Naive B cell (primary cell): ENCODE data around the gene SOS2. TPM values are rescaled to one million over a fixed set of nuclear protein-coding genes. Genes with fewer than 3 reads are reported as not detected.
"Not testable (repeated sequence)": the region's sequence is repeated elsewhere in the genome, so short reads cannot be mapped to it uniquely, and the experiment has no call there.

Experiments
- ATAC-seq, 2 donors: fragments of 150-1000 bp; cut with Tn5 transposase; 2 replicates each; pipeline ENCODE4 v1.10.0; 2021; ENCODE audit warnings: low read depth in 2 of 2, mild to moderate bottlenecking in 2 of 2, moderate library complexity in 2 of 2
- DNase-seq: peaks from one replicate; pipeline ENCODE4 v3.0.0; 2022
- H3K27ac Mint-ChIP-seq, 6 donors: one replicate each; pipeline ENCODE4 v1.8.0; 2020 to 2022; ENCODE audit warnings: mild to moderate bottlenecking in 6 of 6, mixed read lengths in 6 of 6, moderate library complexity in 5 of 6, inconsistent platforms in 2 of 6
- H3K27me3 Mint-ChIP-seq, 3 donors: one replicate each; pipeline ENCODE4 v1.8.0; 2021 to 2022; ENCODE audit warnings: mixed read lengths in 3 of 3, mild to moderate bottlenecking in 1 of 3
- H3K36me3 Mint-ChIP-seq, 2 donors: one replicate each; pipeline ENCODE4 v1.8.0; 2020 to 2022; ENCODE audit warnings: mixed read lengths in 2 of 2, inconsistent platforms in 1 of 2, mild to moderate bottlenecking in 1 of 2
- H3K4me1 Mint-ChIP-seq, 3 donors: one replicate each; pipeline ENCODE4 v1.8.0; 2020 to 2022; ENCODE audit warnings: mixed read lengths in 3 of 3, inconsistent platforms in 1 of 3, mild to moderate bottlenecking in 1 of 3, moderate library complexity in 1 of 3
- H3K4me3 Mint-ChIP-seq, 8 donors: one replicate each; pipeline ENCODE4 v1.8.0; 2020 to 2022; ENCODE audit warnings: mild to moderate bottlenecking in 8 of 8, mixed read lengths in 8 of 8, moderate library complexity in 8 of 8, inconsistent platforms in 2 of 8
- H3K9me3 Mint-ChIP-seq, 7 donors: one replicate each; pipeline ENCODE4 v1.8.0; 2020 to 2022; ENCODE audit warnings: mixed read lengths in 7 of 7, mild to moderate bottlenecking in 5 of 7, inconsistent platforms in 2 of 7, moderate library complexity in 1 of 7
- polyA plus RNA-seq, 6 donors: library from polyadenylated mRNA; unstranded; fragments of 300-500 nt; fragmentation: Illumina TruSeq; gene quantifications; one replicate each; pipeline ENCODE4 v1.2.3, GENCODE V29; 2021; ENCODE audit warnings: low read depth in 6 of 6

Gene SOS2
- polyA plus RNA-seq, 6 donors from 2014 or later: 15.6 to 34.8 (median 20.3) TPM

GRCh38 chr14:50218501-50218900 is 12.9 kb downstream of the SOS2 start:
- ATAC-seq: no peak
- Mint-ChIP-seq H3K36me3 (peaks cover 0 to 8% of the 10 kb centered on the region in 2 donors), H3K4me3 (peak overlapping the region in 1 of 8 donors; percentile 4), H3K4me1 (peaks cover 25 to 49% (median 27%) of the 10 kb centered on the region in 3 donors), H3K9me3 (no peaks in the 10 kb centered on the region), H3K27me3 (no peaks in the 10 kb centered on the region), H3K27ac (no peak overlapping the region)
- no peak for DNase-seq

- ATAC-seq: no peak
- Mint-ChIP-seq H3K27me3 (no peaks in the 10 kb centered on the region), H3K9me3 (no peaks in the 10 kb centered on the region), H3K4me1 (peaks cover 20 to 44% (median 26%) of the 10 kb centered on the region in 3 donors), H3K36me3 (peaks cover 0 to 8% of the 10 kb centered on the region in 2 donors), H3K4me3 (no peak overlapping the region), H3K27ac (peak overlapping the region in 1 of 6 donors; percentile 44)
- DNase-seq: no peak
Observed at GRCh38 chr14:50215416-50215815, 16.0 kb downstream of the SOS2 start.

- peaks cover 0 to 8% of the 10 kb centered on the region in 2 donors for H3K36me3 Mint-ChIP-seq
- H3K9me3 Mint-ChIP-seq: no peaks in the 10 kb centered on the region
- H3K27ac Mint-ChIP-seq: peak overlapping the region in 2 of 6 donors; percentile 19 to 58
- ATAC-seq (no peak), DNase-seq (no peak)
- no peak overlapping the region for H3K4me3 Mint-ChIP-seq
- H3K4me1 Mint-ChIP-seq: peaks cover 18 to 39% (median 27%) of the 10 kb centered on the region in 3 donors
- H3K27me3 Mint-ChIP-seq: no peaks in the 10 kb centered on the region
Observed at GRCh38 chr14:50213795-50214194, 17.6 kb downstream of the SOS2 start.

GRCh38 chr14:50212726-50213125 is 18.7 kb downstream of the SOS2 start:
- Mint-ChIP-seq H3K36me3 (peaks cover 0 to 8% of the 10 kb centered on the region in 2 donors), H3K27ac (peak overlapping the region in 4 of 6 donors; percentile 8 to 84 (median 32)), H3K27me3 (no peaks in the 10 kb centered on the region), H3K4me1 (peaks cover 14 to 29% (median 19%) of the 10 kb centered on the region in 3 donors), H3K4me3 (no peak overlapping the region), H3K9me3 (no peaks in the 10 kb centered on the region)
- DNase-seq: no peak
- no peak for ATAC-seq

- no peaks in the 10 kb centered on the region for H3K9me3 Mint-ChIP-seq
- peaks cover 0 to 8% of the 10 kb centered on the region in 2 donors for H3K36me3 Mint-ChIP-seq
- H3K27me3 Mint-ChIP-seq: no peaks in the 10 kb centered on the region
- peaks cover 22 to 29% (median 29%) of the 10 kb centered on the region in 3 donors for H3K4me1 Mint-ChIP-seq
- DNase-seq (no peak), ATAC-seq (no peak)
- H3K27ac Mint-ChIP-seq: no peak overlapping the region
- H3K4me3 Mint-ChIP-seq: no peak overlapping the region
Observed at GRCh38 chr14:50210074-50210473, 21.3 kb downstream of the SOS2 start.

GRCh38 chr14:50198499-50198898 is 32.9 kb downstream of the SOS2 start:
- Mint-ChIP-seq H3K27me3 (no peaks in the 10 kb centered on the region), H3K27ac (no peak overlapping the region), H3K36me3 (no peaks in the 10 kb centered on the region), H3K9me3 (no peaks in the 10 kb centered on the region), H3K4me1 (no peaks in the 10 kb centered on the region), H3K4me3 (no peak overlapping the region)
- no peak for DNase-seq
- no peak for ATAC-seq

GRCh38 chr14:50191499-50191898 is 39.9 kb downstream of the SOS2 start:
- Mint-ChIP-seq H3K4me1 (peaks cover 9 to 12% (median 10%) of the 10 kb centered on the region in 3 donors), H3K9me3 (no peaks in the 10 kb centered on the region), H3K4me3 (no peak overlapping the region), H3K27ac (peak overlapping the region in 4 of 6 donors; percentile 9 to 88 (median 64)), H3K36me3 (no peaks in the 10 kb centered on the region), H3K27me3 (no peaks in the 10 kb centered on the region)
- DNase-seq (no peak), ATAC-seq (peak; percentile 47 to 49)

GRCh38 chr14:50186107-50186506 is 45.3 kb downstream of the SOS2 start:
- Mint-ChIP-seq H3K27ac (no peak overlapping the region), H3K4me3 (no peak overlapping the region), H3K9me3 (no peaks in the 10 kb centered on the region), H3K4me1 (peaks cover 0 to 6% (median 2%) of the 10 kb centered on the region in 3 donors), H3K27me3 (no peaks in the 10 kb centered on the region), H3K36me3 (peaks cover 0 to 9% of the 10 kb centered on the region in 2 donors)
- ATAC-seq (no peak), DNase-seq (no peak)

GRCh38 chr14:50173891-50174290 is 57.5 kb downstream of the SOS2 start:
- Mint-ChIP-seq H3K27me3 (no peaks in the 10 kb centered on the region), H3K9me3 (no peaks in the 10 kb centered on the region), H3K4me3 (no peak overlapping the region), H3K4me1 (no peaks in the 10 kb centered on the region), H3K27ac (peak overlapping the region in 1 of 6 donors; percentile 24), H3K36me3 (peaks cover 17 to 24% of the 10 kb centered on the region in 2 donors)
- ATAC-seq: no peak
- no peak for DNase-seq

- no peak for DNase-seq
- Mint-ChIP-seq H3K4me3 (no peak overlapping the region), H3K9me3 (no peaks in the 10 kb centered on the region), H3K27me3 (no peaks in the 10 kb centered on the region), H3K4me1 (no peaks in the 10 kb centered on the region), H3K36me3 (peaks cover 0 to 10% of the 10 kb centered on the region in 2 donors), H3K27ac (peak overlapping the region in 1 of 6 donors; percentile 19)
- no peak for ATAC-seq
Observed at GRCh38 chr14:50171895-50172294, 59.5 kb downstream of the SOS2 start.

- H3K4me1 Mint-ChIP-seq, H3K27me3 Mint-ChIP-seq, H3K9me3 Mint-ChIP-seq, DNase-seq, H3K36me3 Mint-ChIP-seq, ATAC-seq, H3K4me3 Mint-ChIP-seq: not testable (repeated sequence)
- H3K27ac Mint-ChIP-seq: peak overlapping the region in 1 of 6 donors; percentile 20
Observed at GRCh38 chr14:50167381-50167780, 64.0 kb downstream of the SOS2 start.

GRCh38 chr14:50156111-50156510 is 75.3 kb downstream of the SOS2 start:
- DNase-seq: no peak
- no peak for ATAC-seq
- no peak overlapping the region for H3K4me3 Mint-ChIP-seq
- H3K27ac Mint-ChIP-seq: peak overlapping the region in 2 of 6 donors; percentile 44 to 58
- no peaks in the 10 kb centered on the region for H3K9me3 Mint-ChIP-seq
- H3K36me3 Mint-ChIP-seq: peaks cover 7 to 17% of the 10 kb centered on the region in 2 donors
- H3K4me1 Mint-ChIP-seq: peaks cover 0 to 4% (median 0%) of the 10 kb centered on the region in 3 donors
- no peaks in the 10 kb centered on the region for H3K27me3 Mint-ChIP-seq

- Mint-ChIP-seq H3K27ac (peak overlapping the region in 2 of 6 donors; percentile 30 to 42), H3K36me3 (peaks cover 6 to 18% of the 10 kb centered on the region in 2 donors)
- no peak for ATAC-seq
Observed at GRCh38 chr14:50148799-50149198, 82.6 kb downstream of the SOS2 start.

GRCh38 chr14:50139192-50139591 is 92.2 kb downstream of the SOS2 start:
- no peaks in the 10 kb centered on the region for H3K4me1 Mint-ChIP-seq

More at GRCh38 chr14:50148799-50149198, 82.6 kb downstream of the SOS2 start:
- no peaks in the 10 kb centered on the region for H3K9me3 Mint-ChIP-seq
- no peak overlapping the region for H3K4me3 Mint-ChIP-seq
- peaks cover 0 to 4% (median 0%) of the 10 kb centered on the region in 3 donors for H3K4me1 Mint-ChIP-seq
- no peaks in the 10 kb centered on the region for H3K27me3 Mint-ChIP-seq
- no peak for DNase-seq

More at GRCh38 chr14:50139192-50139591, 92.2 kb downstream of the SOS2 start:
- no peak overlapping the region for H3K4me3 Mint-ChIP-seq
- no peaks in the 10 kb centered on the region for H3K27me3 Mint-ChIP-seq
- H3K36me3 Mint-ChIP-seq: peaks cover 0 to 4% of the 10 kb centered on the region in 2 donors
- H3K9me3 Mint-ChIP-seq: no peaks in the 10 kb centered on the region
- ATAC-seq: no peak
- no peak overlapping the region for H3K27ac Mint-ChIP-seq
- DNase-seq: no peak
